Fibroblast of pulmonary artery (primary cell): ENCODE measurements around the gene LHX4.

Source experiments
- DNase-seq: peaks from one replicate; pipeline ENCODE4 v3.0.0-alpha.2; 2010; ENCODE audit warnings: low read depth
- H3K4me3 ChIP-seq: replicated peaks from 2 replicates; pipeline ENCODE4 v1.5.1; 2011; ENCODE audit warnings: low read depth, mild to moderate bottlenecking, control low read depth, low read length, moderate library complexity
- CTCF ChIP-seq: IDR thresholded peaks from 2 replicates; pipeline ENCODE4 v1.5.1; 2011; ENCODE audit warnings: mild to moderate bottlenecking, control low read depth, low read length, inconsistent platforms; ENCODE audit errors: missing control alignments

Gene LHX4

GRCh38 chr1:180192172-180192571, 37.9 kb upstream of the LHX4 start:
- no peak for DNase-seq
- H3K4me3 ChIP-seq, result no peak overlapping the region
- no peak for TF ChIP-seq CTCF

- DNase-seq, result no peak
- H3K4me3 ChIP-seq, result no peak overlapping the region
- TF ChIP-seq CTCF, result no peak
These were observed 36.7 kb upstream of the LHX4 start for GRCh38 chr1:180193141-180194047.

GRCh38 chr1:180194048-180194425, 36.0 kb upstream of the LHX4 start:
- no peak for DNase-seq
- TF ChIP-seq CTCF, result no peak
- H3K4me3 ChIP-seq, result no peak overlapping the region

- DNase-seq, result no peak
- no peak for TF ChIP-seq CTCF
- H3K4me3 ChIP-seq, result no peak overlapping the region
These were observed 35.4 kb upstream of the LHX4 start for GRCh38 chr1:180194546-180195207.

- no peak overlapping the region for H3K4me3 ChIP-seq
- DNase-seq, result no peak
- no peak for TF ChIP-seq CTCF
These were observed 34.7 kb upstream of the LHX4 start for GRCh38 chr1:180195401-180195800.

GRCh38 chr1:180195916-180196315, 34.1 kb upstream of the LHX4 start:
- no peak for DNase-seq
- no peak for TF ChIP-seq CTCF
- no peak overlapping the region for H3K4me3 ChIP-seq
